ENCODE data around the gene C8A.

DNA sequence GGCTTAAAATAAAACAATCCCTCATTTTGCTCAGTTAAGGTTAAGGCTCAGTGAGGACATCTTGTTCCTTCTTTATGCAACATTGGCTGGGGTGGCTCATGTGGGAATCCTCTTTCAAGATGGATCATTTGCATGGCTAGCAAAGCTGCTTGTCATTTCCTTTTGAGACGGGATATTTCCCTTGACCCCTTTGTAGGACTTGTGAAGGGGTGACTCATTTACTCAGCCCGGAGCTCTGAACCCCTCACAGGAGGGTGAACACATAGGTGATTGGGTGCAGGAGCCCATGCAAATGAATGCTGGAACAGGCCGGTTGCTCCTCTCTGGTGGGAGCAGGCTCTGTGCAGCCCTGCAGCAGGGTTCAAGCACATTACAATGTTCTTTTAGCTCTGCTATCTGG lies 15.8 kb upstream of the C8A start:
- TF ChIP-seq, protein P1, sequence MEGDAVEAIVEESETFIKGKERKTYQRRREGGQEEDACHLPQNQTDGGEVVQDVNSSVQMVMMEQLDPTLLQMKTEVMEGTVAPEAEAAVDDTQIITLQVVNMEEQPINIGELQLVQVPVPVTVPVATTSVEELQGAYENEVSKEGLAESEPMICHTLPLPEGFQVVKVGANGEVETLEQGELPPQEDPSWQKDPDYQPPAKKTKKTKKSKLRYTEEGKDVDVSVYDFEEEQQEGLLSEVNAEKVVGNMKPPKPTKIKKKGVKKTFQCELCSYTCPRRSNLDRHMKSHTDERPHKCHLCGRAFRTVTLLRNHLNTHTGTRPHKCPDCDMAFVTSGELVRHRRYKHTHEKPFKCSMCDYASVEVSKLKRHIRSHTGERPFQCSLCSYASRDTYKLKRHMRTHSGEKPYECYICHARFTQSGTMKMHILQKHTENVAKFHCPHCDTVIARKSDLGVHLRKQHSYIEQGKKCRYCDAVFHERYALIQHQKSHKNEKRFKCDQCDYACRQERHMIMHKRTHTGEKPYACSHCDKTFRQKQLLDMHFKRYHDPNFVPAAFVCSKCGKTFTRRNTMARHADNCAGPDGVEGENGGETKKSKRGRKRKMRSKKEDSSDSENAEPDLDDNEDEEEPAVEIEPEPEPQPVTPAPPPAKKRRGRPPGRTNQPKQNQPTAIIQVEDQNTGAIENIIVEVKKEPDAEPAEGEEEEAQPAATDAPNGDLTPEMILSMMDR (IDR thresholded peaks at IDR 0.05; ENCODE audit: low read depth, low read length), result no peak
- TF ChIP-seq POLR2A (IDR thresholded peaks at IDR 0.05; ENCODE audit: extremely low read depth, insufficient read length), result no peak
- no peak for TF ChIP-seq MYC (IDR thresholded peaks at IDR 0.05; ENCODE audit: low read depth, low read length)
